PFSK-1 (cell line): ENCODE results near the gene PHAF1.

Source experiments
- POLR2AphosphoS5 ChIP-seq: IDR thresholded peaks from 2 replicates; pipeline ENCODE4 v1.6.1; 2012; ENCODE audit warnings: low read depth, mild to moderate bottlenecking, control low read depth, low read length, moderate library complexity
- REST ChIP-seq, 2 experiments: IDR thresholded peaks; 2 replicates each; pipeline versions ENCODE4 v1.6.1 to v1.8.0; 2011 to 2012; ENCODE audit warnings: low read depth in 2 of 2, low read length in 2 of 2, control low read depth in 1 of 2, inconsistent platforms in 1 of 2, mild to moderate bottlenecking in 1 of 2, moderate library complexity in 1 of 2; ENCODE audit not compliant: insufficient read depth in 1 of 2
- SIN3A ChIP-seq: IDR thresholded peaks from 2 replicates; pipeline ENCODE4 v1.6.1; 2012; ENCODE audit warnings: mild to moderate bottlenecking, low read length, moderate library complexity, borderline replicate concordance; ENCODE audit not compliant: insufficient read depth
- TAF1 ChIP-seq: IDR thresholded peaks from 2 replicates; pipeline ENCODE4 v1.6.1; 2012; ENCODE audit warnings: low read length, control low read depth, borderline replicate concordance; ENCODE audit not compliant: insufficient read depth

- no peak for TF ChIP-seq REST (IDR thresholded peaks at IDR 0.05; ENCODE audit: insufficient read depth in 1 of 2, low read depth in 2 of 2, low read length in 2 of 2)
- no peak for TF ChIP-seq POLR2AphosphoS5
- TF ChIP-seq TAF1, result no peak
- TF ChIP-seq SIN3A, result no peak
Measured at GRCh38 chr16:67114793-67115192, 5.1 kb downstream of the PHAF1 start.
